GM12878 (cell line): ENCODE measurements around the gene NCAM2. TPM values are rescaled to one million over a fixed set of nuclear protein-coding genes. Genes with fewer than 3 reads are reported as not detected.

ENCODE experiments used
- ATAC-seq: fragments of 200-7000 bp; cut with Tn5 transposase; 3 replicates; pipeline ENCODE4 v1.9.1; 2020; ENCODE audit warnings: mild to moderate bottlenecking, moderate library complexity
- BruUV-seq: library from RNA; stranded (reverse); fragments of 400-500 nt; replicated peaks from 2 replicates; lab custom pipeline; 2021; lab: Mats Ljungman, UMichigan
- CTCF ChIA-PET: fragments of 300-600 bp; sonication (Branson Sonifier 250); formaldehyde crosslinking; extraction: SDS; loops from one replicate; lab custom pipeline; 2021; ENCODE audit warnings: inconsistent platforms; lab: Yijun Ruan, JAX
- POLR2A ChIA-PET: fragments of 350-600 bp; formaldehyde crosslinking; extraction: SDS; loops from one replicate; lab custom pipeline; 2021; ENCODE audit warnings: inconsistent platforms; lab: Charles Lee
- RAD21 ChIA-PET: fragments of 300-600 bp; sonication (Branson Sonifier 250); formaldehyde crosslinking; loops from one replicate; lab custom pipeline; 2023; ENCODE audit warnings: antibody characterized with exemption; ENCODE audit not compliant: unreplicated experiment; lab: Charles Lee
- SMC1A ChIA-PET: fragments of 300-600 bp; sonication (Branson Sonifier 250); formaldehyde crosslinking; loops from one replicate; lab custom pipeline; 2023; ENCODE audit not compliant: unreplicated experiment, uncharacterized antibody; lab: Charles Lee
- DNase-seq: peaks from one replicate; pipeline ENCODE4 v3.0.0-alpha.2; 2011; ENCODE audit warnings: low read depth, low spot score
- FAIRE-seq: peaks from 3 replicates; lab custom pipeline; 2011; peaks lifted over from hg19 to GRCh38; lab: Jason Lieb, UNC
- H2AFZ ChIP-seq: 2 replicates; pipeline ENCODE4 v1.6.0; 2011; ENCODE audit warnings: low read depth, low read length, control low read depth; ENCODE audit not compliant: control insufficient read depth
- H3K27ac ChIP-seq: 2 replicates; pipeline ENCODE4 v1.5.1; 2011; ENCODE audit warnings: control low read depth; ENCODE audit not compliant: control insufficient read depth, insufficient read depth
- H3K27me3 ChIP-seq, 2 experiments: replicated peaks in 1 of 2; 2 replicates each; pipeline versions ENCODE4 v1.6.0 to v1.6.1; 2011; ENCODE audit warnings: low read length in 1 of 2; ENCODE audit not compliant: control insufficient read depth in 2 of 2, insufficient read depth in 2 of 2
- H3K36me3 ChIP-seq, 2 experiments: 2 replicates each; pipeline ENCODE4 v1.5.1; 2011; ENCODE audit warnings: low read length in 1 of 2; ENCODE audit not compliant: control insufficient read depth in 2 of 2, insufficient read depth in 2 of 2
- H3K4me1 ChIP-seq: 2 replicates; pipeline ENCODE4 v1.6.1; 2011; ENCODE audit warnings: mild to moderate bottlenecking, low read length, moderate library complexity, mixed read lengths; ENCODE audit not compliant: control insufficient read depth, insufficient read depth
- H3K4me2 ChIP-seq: 2 replicates; pipeline ENCODE4 v1.6.0; 2011; ENCODE audit warnings: control low read depth; ENCODE audit not compliant: control insufficient read depth, insufficient read depth
- H3K4me3 ChIP-seq: fragments of 200-600 bp; sonication (generic); 2 replicates; pipeline ENCODE4 v1.5.1; 2016
- H3K79me2 ChIP-seq: 2 replicates; pipeline ENCODE4 v1.6.0; 2011; ENCODE audit warnings: low read length; ENCODE audit not compliant: control insufficient read depth, insufficient read depth
- H3K9ac ChIP-seq: 2 replicates; pipeline ENCODE4 v1.8.0; 2011; ENCODE audit warnings: low read length, control low read depth, mixed read lengths; ENCODE audit not compliant: control insufficient read depth, insufficient read depth
- H3K9me3 ChIP-seq: replicated peaks from 3 replicates; pipeline ENCODE4 v1.5.1; 2011; ENCODE audit warnings: mild to moderate bottlenecking, low read length; ENCODE audit not compliant: control insufficient read depth, insufficient read depth
- H4K20me1 ChIP-seq: 2 replicates; pipeline ENCODE4 v1.6.0; 2011; ENCODE audit not compliant: control insufficient read depth, insufficient read depth
- ATF2 ChIP-seq: IDR thresholded peaks from 2 replicates; pipeline ENCODE4 v1.6.1; 2012; ENCODE audit warnings: low read length, inconsistent platforms
- ATF7 ChIP-seq: fragments of 450-650 bp; IDR thresholded peaks from 2 replicates; pipeline ENCODE4 v1.6.1; 2016; ENCODE audit warnings: low read depth, mild to moderate bottlenecking
- CBFB ChIP-seq: IDR thresholded peaks from 2 replicates; pipeline ENCODE4 v1.6.1; 2016; ENCODE audit warnings: antibody characterized with exemption, low read depth
- CREM ChIP-seq: IDR thresholded peaks from 2 replicates; pipeline ENCODE4 v1.6.1; 2014; ENCODE audit warnings: antibody characterized with exemption, low read depth
- EGR1 ChIP-seq, 2 experiments: IDR thresholded peaks; 1 replicate in 1 of 2; 2 replicates in 1 of 2; pipeline ENCODE4 v1.6.1; 2011 to 2012; ENCODE audit warnings: low read depth in 2 of 2, low read length in 2 of 2, borderline replicate concordance in 1 of 2, mild to moderate bottlenecking in 1 of 2, moderate library complexity in 1 of 2
- IKZF2 ChIP-seq, 2 experiments: fragments of 450-650 bp; IDR thresholded peaks; 2 replicates each; pipeline ENCODE4 v1.6.1; 2017; ENCODE audit warnings: mild to moderate bottlenecking in 2 of 2, moderate library complexity in 2 of 2
- MEF2A ChIP-seq: IDR thresholded peaks from 2 replicates; pipeline ENCODE4 v1.6.1; 2011; ENCODE audit warnings: low read depth, mild to moderate bottlenecking, low read length, moderate library complexity; ENCODE audit not compliant: insufficient read depth
- NBN ChIP-seq: fragments of 450-650 bp; IDR thresholded peaks from 2 replicates; pipeline ENCODE4 v1.6.1; 2016
- POU2F2 ChIP-seq: IDR thresholded peaks from 3 replicates; pipeline ENCODE4 v1.6.1; 2011; ENCODE audit warnings: low read depth, mild to moderate bottlenecking, low read length, borderline replicate concordance
- RELB ChIP-seq: fragments of 450-650 bp; IDR thresholded peaks from 2 replicates; pipeline ENCODE4 v1.6.1; 2017; ENCODE audit warnings: low read depth, mild to moderate bottlenecking, moderate library complexity
- SIN3A ChIP-seq: IDR thresholded peaks from 2 replicates; pipeline ENCODE4 v1.6.1; 2012; ENCODE audit warnings: low read depth, low read length, improper control_type of control experiment
- TCF7 ChIP-seq: IDR thresholded peaks from 2 replicates; pipeline ENCODE4 v1.6.1; 2014; ENCODE audit warnings: antibody characterized with exemption, borderline replicate concordance
- ZBED1 ChIP-seq: IDR thresholded peaks from 2 replicates; pipeline ENCODE4 v1.6.1; 2016; ENCODE audit warnings: borderline replicate concordance
- ZNF207 ChIP-seq: fragments of 450-650 bp; IDR thresholded peaks from 2 replicates; pipeline ENCODE4 v1.6.1; 2014; ENCODE audit warnings: antibody characterized with exemption, mild to moderate bottlenecking, borderline replicate concordance
- WGBS: methylation state at CpG from one replicate; pipeline ENCODE4 v1.1.6; 2016; ENCODE audit warnings: low lambda C conversion rate; ENCODE audit not compliant: insufficient replicate concordance, insufficient coverage; ENCODE audit errors: missing lambda C conversion rate; 5-methylcytosine and 5-hydroxymethylcytosine counted together
- in situ Hi-C: fragments of 300-500 bp; cut with MboI; formaldehyde crosslinking; loops from 9 replicates; pipeline ENCODE4 v1.14.3; 2018; ENCODE audit warnings: mixed read lengths
- intact Hi-C: fragments of 100-400 bp; cut with micrococcal nuclease; formaldehyde crosslinking; loops from one replicate; pipeline ENCODE4 v1.14.2; 2022; ENCODE audit not compliant: unreplicated experiment
- polyA plus RNA-seq, 11 experiments: library from polyadenylated mRNA; depleted of rRNA in 4 of 11; unstranded in 6 of 11; stranded (reverse) in 5 of 11; fragments of >200 nt; fragmentation: Nextera tagmentation in 4 of 11; fragmentation: Illumina TruSeq in 1 of 11; extraction: Ambion mirVana in 4 of 11; extraction: Trizol in 1 of 11; gene quantifications; 1 replicate in 1 of 11; 2 replicates in 10 of 11; pipeline versions ENCODE4 v1.2.1 to v1.2.3, GENCODE V29; 2011 to 2016; ENCODE audit warnings: inconsistent platforms in 2 of 11, missing spikeins in 2 of 11, low read depth in 1 of 11
- total RNA-seq, 4 experiments: library from RNA; depleted of rRNA in 3 of 4; stranded (reverse); fragments of >200 nt in 3 of 4; fragmentation: Illumina TruSeq in 1 of 4; extraction: Trizol in 1 of 4; gene quantifications; 2 replicates each; pipeline versions ENCODE4 v1.2.1 to v1.2.3, GENCODE V29; 2013 to 2021

Gene NCAM2
- total and polyA plus RNA-seq, 10 of the 15 experiments (the other 5 are each of a cell fraction or from before 2014, with no cell fraction given): 0.23 to 0.27 TPM; not detected in 8

GRCh38 chr21:21076051-21076450, 77.8 kb downstream of the NCAM2 start:
- Histone ChIP-seq H3K4me3 (no peak overlapping the region), H3K9ac (no peak overlapping the region), H2AFZ (no peak overlapping the region), H3K79me2 (no peaks in the 10 kb centered on the region), H4K20me1 (no peaks in the 10 kb centered on the region), H3K27ac (no peak overlapping the region), H3K36me3 (no peaks in the 10 kb centered on the region), H3K4me1 (no peaks in the 10 kb centered on the region), H3K4me2 (no peak overlapping the region), H3K9me3 (no peaks in the 10 kb centered on the region), H3K27me3 (no peaks in the 10 kb centered on the region)
- WGBS: 33% methylated on average over 1 of the region's 2 CpGs
- RAD21 ChIA-PET: no interaction called here
- FAIRE-seq (no peak), ATAC-seq (no peak), DNase-seq (no peak)
- intact Hi-C loops: no loop called here
- no TSS peak for BruUV-seq
- SMC1A ChIA-PET: no interaction called here
- POLR2A ChIA-PET: no interaction called here
- CTCF ChIA-PET: no interaction called here
- in situ Hi-C loops: no loop called here
- TF ChIP-seq EGR1 (IDR thresholded peaks at IDR 0.05; ENCODE audit: borderline replicate concordance in 1 of 2, low read depth in 2 of 2, low read length in 2 of 2): no peak
- no peak for TF ChIP-seq RELB

- no TSS peak for BruUV-seq
- WGBS: 14% methylated on average over 4 of the region's 4 CpGs
- ChIA-PET SMC1A (no interaction called here), RAD21 (no interaction called here), POLR2A (no interaction called here), CTCF (no interaction called here)
- Histone ChIP-seq H3K4me3 (no peak overlapping the region), H2AFZ (no peak overlapping the region), H3K4me1 (no peaks in the 10 kb centered on the region), H3K79me2 (no peaks in the 10 kb centered on the region), H3K9me3 (no peaks in the 10 kb centered on the region), H4K20me1 (no peaks in the 10 kb centered on the region), H3K36me3 (no peaks in the 10 kb centered on the region), H3K27ac (no peak overlapping the region), H3K27me3 (no peaks in the 10 kb centered on the region), H3K4me2 (no peak overlapping the region), H3K9ac (no peak overlapping the region)
- ATAC-seq: no peak
- FAIRE-seq: no peak
- DNase-seq: no peak
- intact Hi-C loops (no loop called here), in situ Hi-C loops (no loop called here)
- TF ChIP-seq POU2F2 (no peak), MEF2A (no peak), NBN (no peak), IKZF2 (IDR thresholded peaks at IDR 0.05) (no peak), TCF7 (no peak), ZNF207 (no peak), CBFB (no peak), ATF7 (no peak), ZBED1 (no peak), CREM (no peak), ATF2 (no peak), SIN3A (no peak)
Observed at GRCh38 chr21:21076491-21076890, 78.3 kb downstream of the NCAM2 start.
